HCT116 (cell line): ENCODE measurements around the gene PLEKHH2. TPM values are rescaled to one million over a fixed set of nuclear protein-coding genes. Genes with fewer than 3 reads are reported as not detected.

Experiments used
- ATAC-seq: fragments of 200-7000 bp; cut with Tn5 transposase; 2 replicates; pipeline ENCODE4 v1.9.1; 2020; ENCODE audit warnings: mild to moderate bottlenecking, moderate library complexity
- BruUV-seq: library from RNA; stranded (reverse); fragments of 400-500 nt; replicated peaks from 2 replicates; lab custom pipeline; 2021; lab: Mats Ljungman, UMichigan
- CTCF ChIA-PET: fragments of 300-600 bp; sonication (Branson Sonifier 250); formaldehyde crosslinking; loops from one replicate; lab custom pipeline; 2021; ENCODE audit warnings: antibody characterized with exemption; lab: Charles Lee
- POLR2A ChIA-PET: fragments of 300-600, 350-600 bp; sonication (Branson Sonifier 250); formaldehyde crosslinking; loops from one replicate; lab custom pipeline; 2021; ENCODE audit warnings: antibody characterized with exemption; lab: Charles Lee
- RAD21 ChIA-PET, 2 experiments: fragments of 300-600 bp; sonication (Branson Sonifier 250); formaldehyde crosslinking; loops; one replicate each; lab custom pipeline; 2023; ENCODE audit warnings: low total read pairs in 2 of 2; ENCODE audit not compliant: uncharacterized antibody in 2 of 2, unreplicated experiment in 2 of 2, low non-redundant PET in 1 of 2; lab: Charles Lee
- DNase-seq: peaks from one replicate; pipeline ENCODE4 v3.0.0-alpha.2; 2010; ENCODE audit warnings: low read depth, low spot score
- H2AFZ ChIP-seq: fragments of 200-600 bp; shearing (Covaris generic), sonication (generic); 2 replicates; pipeline ENCODE4 v1.6.1; 2017; ENCODE audit warnings: low read depth, mixed run types, mixed read lengths, antibody characterized with exemption, low read length; ENCODE audit not compliant: poor library complexity, severe bottlenecking
- H3K27ac ChIP-seq: 2 replicates; pipeline ENCODE4 v1.5.1; 2012; ENCODE audit warnings: low read depth, low read length
- H3K27me3 ChIP-seq: fragments of 200-600 bp; sonication (generic); 2 replicates; pipeline ENCODE4 v1.6.1; 2016; ENCODE audit warnings: mixed run types, low read length, mixed read lengths; ENCODE audit not compliant: insufficient read depth
- H3K36me3 ChIP-seq, 2 experiments: fragments of 200-500 bp in 1 of 2; fragments of 200-600 bp in 1 of 2; sonication (Bioruptor generic) in 1 of 2; sonication (generic) in 1 of 2; 2 replicates each; pipeline versions ENCODE4 v1.5.1 to v1.6.1; 2014 to 2016; ENCODE audit warnings: low read length in 2 of 2, inconsistent platforms in 1 of 2, mixed read lengths in 1 of 2, mixed run types in 1 of 2; ENCODE audit not compliant: insufficient read depth in 2 of 2, control insufficient read depth in 1 of 2
- H3K4me1 ChIP-seq, 2 experiments: fragments of 200-600 bp in 1 of 2; sonication (generic) in 1 of 2; 2 replicates each; pipeline versions ENCODE4 v1.5.1 to v1.6.1; 2012 to 2017; ENCODE audit warnings: low read length in 2 of 2, inconsistent platforms in 1 of 2, mild to moderate bottlenecking in 1 of 2, mixed read lengths in 1 of 2, mixed run types in 1 of 2, moderate library complexity in 1 of 2; ENCODE audit not compliant: insufficient read depth in 2 of 2, control insufficient read depth in 1 of 2
- H3K4me2 ChIP-seq: fragments of 200-600 bp; sonication (generic); 2 replicates; pipeline ENCODE4 v1.6.1; 2017; ENCODE audit warnings: mixed run types, low read length, mixed read lengths
- H3K4me3 ChIP-seq, 2 experiments: fragments of 200-600 bp in 1 of 2; sonication (generic) in 1 of 2; replicated peaks in 1 of 2; 2 replicates each; pipeline ENCODE4 v1.5.1; 2011 to 2016; ENCODE audit warnings: low read length in 2 of 2, control low read depth in 1 of 2, low read depth in 1 of 2, mild to moderate bottlenecking in 1 of 2, mixed read lengths in 1 of 2, mixed run types in 1 of 2
- H3K79me2 ChIP-seq: fragments of 200-600 bp; sonication (generic); 2 replicates; pipeline ENCODE4 v1.6.1; 2017; ENCODE audit warnings: mild to moderate bottlenecking, mixed run types, low read length, moderate library complexity, mixed read lengths; ENCODE audit not compliant: insufficient read depth
- H3K9ac ChIP-seq: fragments of 200-600 bp; sonication (generic); 2 replicates; pipeline ENCODE4 v1.6.1; 2016; ENCODE audit warnings: low read length, mixed read lengths
- H3K9me2 ChIP-seq: fragments of 200-600 bp; sonication (generic), shearing (Covaris generic); 2 replicates; pipeline ENCODE4 v1.6.1; 2017; ENCODE audit warnings: mixed run types, mild to moderate bottlenecking, moderate library complexity; ENCODE audit not compliant: insufficient read depth
- H3K9me3 ChIP-seq, 2 experiments: fragments of 200-500 bp in 1 of 2; fragments of 200-600 bp in 1 of 2; sonication (Bioruptor generic) in 1 of 2; sonication (generic) in 1 of 2; 2 replicates each; pipeline ENCODE4 v1.6.1; 2014 to 2017; ENCODE audit warnings: low read length in 2 of 2, mixed read lengths in 2 of 2, inconsistent platforms in 1 of 2, low read depth in 1 of 2, mild to moderate bottlenecking in 1 of 2, mixed run types in 1 of 2, moderate library complexity in 1 of 2; ENCODE audit not compliant: control insufficient read depth in 1 of 2, insufficient read depth in 1 of 2
- H4K20me1 ChIP-seq: fragments of 200-600 bp; sonication (generic), shearing (Covaris generic); 2 replicates; pipeline ENCODE4 v1.6.1; 2017; ENCODE audit warnings: mixed run types, mild to moderate bottlenecking, moderate library complexity; ENCODE audit not compliant: insufficient read depth
- CTCF ChIP-seq, 3 experiments: fragments of 200-600 bp in 1 of 3; sonication (generic) in 1 of 3; IDR thresholded peaks in 2 of 3; conservative IDR thresholded peaks in 1 of 3; 2 replicates each; pipeline ENCODE4 v1.5.1; 2012 to 2017; ENCODE audit warnings: low read depth in 2 of 3, low read length in 2 of 3, antibody characterized with exemption in 1 of 3, borderline replicate concordance in 1 of 3, control low read depth in 1 of 3, mild to moderate bottlenecking in 1 of 3, mixed read lengths in 1 of 3, mixed run types in 1 of 3, moderate library complexity in 1 of 3; ENCODE audit not compliant: insufficient read depth in 1 of 3
- ELF1 ChIP-seq: IDR thresholded peaks from 2 replicates; pipeline ENCODE4 v1.6.1; 2012; ENCODE audit warnings: low read depth, borderline replicate concordance
- EZH2 ChIP-seq: fragments of 200-600 bp; sonication (generic); IDR thresholded peaks from 2 replicates; pipeline ENCODE4 v1.6.1; 2017; ENCODE audit warnings: antibody characterized with exemption, mixed run types
- JUND ChIP-seq: IDR thresholded peaks from 2 replicates; pipeline ENCODE4 v1.6.1; 2012
- TCF7L2 ChIP-seq: IDR thresholded peaks from 2 replicates; pipeline ENCODE4 v1.7.0; 2011; ENCODE audit warnings: borderline replicate concordance, inconsistent platforms; ENCODE audit not compliant: insufficient read depth, insufficient read length; ENCODE audit errors: extremely low read depth
- ZFX ChIP-seq: fragments of 450-650 bp; IDR thresholded peaks from 2 replicates; pipeline ENCODE4 v1.6.1; 2017
- ZNF274 ChIP-seq: fragments of 200-500 bp; sonication (Bioruptor generic); IDR thresholded peaks from 2 replicates; pipeline ENCODE4 v1.6.1; 2014; ENCODE audit warnings: mild to moderate bottlenecking, low read depth, low read length, inconsistent platforms
- intact Hi-C: fragments of 100-400 bp; cut with micrococcal nuclease; formaldehyde crosslinking; loops from 2 replicates; pipeline ENCODE4 v1.10.0; 2022
- total RNA-seq: library from RNA; stranded (reverse); gene quantifications from one replicate; pipeline ENCODE4 v1.2.1, GENCODE V29; 2021; ENCODE audit not compliant: unreplicated experiment
- TF ChIP-seq, protein P1 (sequence below): IDR thresholded peaks from 2 replicates; pipeline ENCODE4 v1.6.1; 2012
- TF ChIP-seq, protein P2 (sequence below): IDR thresholded peaks from 2 replicates; pipeline ENCODE4 v1.6.1; 2012; ENCODE audit warnings: low read depth

Gene PLEKHH2
- total RNA-seq, 1 experiment from 2014 or later: 7.8 TPM

- RAD21 ChIA-PET: no interaction called here
- TF ChIP-seq JUND (no peak), TCF7L2 (no peak), EZH2 (no peak), ELF1 (no peak), CTCF (IDR thresholded peaks at IDR 0.05 in 2 of 3, conservative IDR thresholded peaks at IDR 0.05 in 1 of 3; ENCODE audit: borderline replicate concordance in 1 of 3, insufficient read depth in 1 of 3, low read depth in 2 of 3, low read length in 2 of 3) (no peak), ZNF274 (no peak), ZFX (no peak)
- TF ChIP-seq, protein P1, sequence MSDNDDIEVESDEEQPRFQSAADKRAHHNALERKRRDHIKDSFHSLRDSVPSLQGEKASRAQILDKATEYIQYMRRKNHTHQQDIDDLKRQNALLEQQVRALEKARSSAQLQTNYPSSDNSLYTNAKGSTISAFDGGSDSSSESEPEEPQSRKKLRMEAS: no peak
- TF ChIP-seq, protein P2, sequence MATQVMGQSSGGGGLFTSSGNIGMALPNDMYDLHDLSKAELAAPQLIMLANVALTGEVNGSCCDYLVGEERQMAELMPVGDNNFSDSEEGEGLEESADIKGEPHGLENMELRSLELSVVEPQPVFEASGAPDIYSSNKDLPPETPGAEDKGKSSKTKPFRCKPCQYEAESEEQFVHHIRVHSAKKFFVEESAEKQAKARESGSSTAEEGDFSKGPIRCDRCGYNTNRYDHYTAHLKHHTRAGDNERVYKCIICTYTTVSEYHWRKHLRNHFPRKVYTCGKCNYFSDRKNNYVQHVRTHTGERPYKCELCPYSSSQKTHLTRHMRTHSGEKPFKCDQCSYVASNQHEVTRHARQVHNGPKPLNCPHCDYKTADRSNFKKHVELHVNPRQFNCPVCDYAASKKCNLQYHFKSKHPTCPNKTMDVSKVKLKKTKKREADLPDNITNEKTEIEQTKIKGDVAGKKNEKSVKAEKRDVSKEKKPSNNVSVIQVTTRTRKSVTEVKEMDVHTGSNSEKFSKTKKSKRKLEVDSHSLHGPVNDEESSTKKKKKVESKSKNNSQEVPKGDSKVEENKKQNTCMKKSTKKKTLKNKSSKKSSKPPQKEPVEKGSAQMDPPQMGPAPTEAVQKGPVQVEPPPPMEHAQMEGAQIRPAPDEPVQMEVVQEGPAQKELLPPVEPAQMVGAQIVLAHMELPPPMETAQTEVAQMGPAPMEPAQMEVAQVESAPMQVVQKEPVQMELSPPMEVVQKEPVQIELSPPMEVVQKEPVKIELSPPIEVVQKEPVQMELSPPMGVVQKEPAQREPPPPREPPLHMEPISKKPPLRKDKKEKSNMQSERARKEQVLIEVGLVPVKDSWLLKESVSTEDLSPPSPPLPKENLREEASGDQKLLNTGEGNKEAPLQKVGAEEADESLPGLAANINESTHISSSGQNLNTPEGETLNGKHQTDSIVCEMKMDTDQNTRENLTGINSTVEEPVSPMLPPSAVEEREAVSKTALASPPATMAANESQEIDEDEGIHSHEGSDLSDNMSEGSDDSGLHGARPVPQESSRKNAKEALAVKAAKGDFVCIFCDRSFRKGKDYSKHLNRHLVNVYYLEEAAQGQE: no peak
- no peaks in the 10 kb centered on the region for H3K9me3 ChIP-seq
- no peaks in the 10 kb centered on the region for H3K4me1 ChIP-seq
- H3K9me2 ChIP-seq: no peaks in the 10 kb centered on the region
- BruUV-seq: no TSS peak
- H4K20me1 ChIP-seq: no peaks in the 10 kb centered on the region
- CTCF ChIA-PET: no interaction called here
- intact Hi-C loops: no loop called here
- no peak overlapping the region for H3K4me2 ChIP-seq
- no peak overlapping the region for H3K4me3 ChIP-seq
- H3K79me2 ChIP-seq: no peaks in the 10 kb centered on the region
- H3K36me3 ChIP-seq: no peaks in the 10 kb centered on the region
- ATAC-seq (no peak), DNase-seq (no peak)
- no peak overlapping the region for H3K27ac ChIP-seq
- H2AFZ ChIP-seq: no peak overlapping the region
- POLR2A ChIA-PET: no interaction called here
- no peaks in the 10 kb centered on the region for H3K27me3 ChIP-seq
- H3K9ac ChIP-seq: no peak overlapping the region
These were observed 81.6 kb downstream of the PLEKHH2 start for GRCh38 chr2:43718530-43719124.
